WTC11 (cell line): ENCODE data around the gene RGS6. TPM values are rescaled to one million over a fixed set of nuclear protein-coding genes. Genes with fewer than 3 reads are reported as not detected.

Source experiments
- ATAC-seq: fragments of 200-7000 bp; cut with Tn5 transposase; 2 replicates; pipeline ENCODE4 v1.10.0; 2021; ENCODE audit warnings: mild to moderate bottlenecking, moderate library complexity
- CTCF ChIA-PET: fragments of 300-600 bp; sonication (Branson Sonifier 250); formaldehyde crosslinking; loops from one replicate; lab custom pipeline; 2021; ENCODE audit warnings: antibody characterized with exemption; lab: Charles Lee
- POLR2A ChIA-PET: fragments of 350-600 bp; sonication (Branson Sonifier 250); formaldehyde crosslinking; loops from one replicate; lab custom pipeline; 2021; ENCODE audit warnings: antibody characterized with exemption; lab: Charles Lee
- DNase-seq: peaks from one replicate; pipeline ENCODE4 v3.0.0; 2021; ENCODE audit warnings: low spot score
- H3K27ac Mint-ChIP-seq: 2 replicates; pipeline ENCODE4 v1.8.0; 2021; ENCODE audit warnings: mixed read lengths
- H3K27me3 Mint-ChIP-seq: 2 replicates; pipeline ENCODE4 v1.8.0; 2021; ENCODE audit warnings: low read depth, mild to moderate bottlenecking, moderate library complexity, mixed read lengths
- H3K36me3 Mint-ChIP-seq: 2 replicates; pipeline ENCODE4 v1.8.0; 2021; ENCODE audit warnings: mixed read lengths
- H3K4me1 Mint-ChIP-seq: 2 replicates; pipeline ENCODE4 v1.8.0; 2022; ENCODE audit warnings: mixed read lengths
- H3K4me3 Mint-ChIP-seq: 2 replicates; pipeline ENCODE4 v1.8.0; 2021; ENCODE audit warnings: mild to moderate bottlenecking, moderate library complexity, mixed read lengths
- H3K9me3 Mint-ChIP-seq: 2 replicates; pipeline ENCODE4 v1.8.0; 2021; ENCODE audit warnings: mixed read lengths
- ATF1 ChIP-seq: sonication (generic); formaldehyde crosslinking; IDR thresholded peaks from 2 replicates; pipeline ENCODE4 v1.8.1; 2023; ENCODE audit warnings: mild to moderate bottlenecking, moderate library complexity, missing genetic modification reagents
- CDX4 ChIP-seq: fragments of 250-450 bp; sonication (Bioruptor Pico); IDR thresholded peaks from 2 replicates; pipeline ENCODE4 v1.9.0; 2021; ENCODE audit warnings: moderate library complexity, mild to moderate bottlenecking, inconsistent platforms, borderline replicate concordance
- CTCF ChIP-seq: fragments of 200-600 bp; IDR thresholded peaks from 2 replicates; pipeline ENCODE4 v1.8.0; 2022; ENCODE audit warnings: antibody characterized with exemption
- EMX1 ChIP-seq: fragments of 250-450 bp; sonication (Bioruptor Pico); IDR thresholded peaks from 2 replicates; pipeline ENCODE4 v1.8.0; 2021; ENCODE audit warnings: mild to moderate bottlenecking
- ERG ChIP-seq: fragments of 250-450 bp; sonication (Bioruptor Pico); IDR thresholded peaks from 2 replicates; pipeline ENCODE4 v1.8.0; 2021; ENCODE audit warnings: mild to moderate bottlenecking
- FOXJ3 ChIP-seq: sonication (generic); formaldehyde crosslinking; IDR thresholded peaks from 2 replicates; pipeline ENCODE4 v1.9.0; 2021; ENCODE audit warnings: missing genetic modification reagents, mild to moderate bottlenecking, borderline replicate concordance
- GABPB1 ChIP-seq: sonication (generic); formaldehyde crosslinking; IDR thresholded peaks from 2 replicates; pipeline ENCODE4 v1.8.1; 2023; ENCODE audit warnings: mild to moderate bottlenecking, missing genetic modification reagents
- GTF2I ChIP-seq: fragments of 250-450 bp; sonication (Bioruptor Pico); conservative IDR thresholded peaks from 2 replicates; pipeline ENCODE4 v1.4.0; 2021; ENCODE audit warnings: mild to moderate bottlenecking
- HMGXB4 ChIP-seq: sonication (generic); formaldehyde crosslinking; IDR thresholded peaks from 2 replicates; pipeline ENCODE4 v1.8.1; 2023; ENCODE audit warnings: mild to moderate bottlenecking, moderate library complexity, missing genetic modification reagents
- PREB ChIP-seq: sonication (generic); formaldehyde crosslinking; IDR thresholded peaks from 2 replicates; pipeline ENCODE4 v1.8.1; 2022; ENCODE audit warnings: mild to moderate bottlenecking, missing genetic modification reagents, moderate library complexity, borderline replicate concordance
- SOX15 ChIP-seq: fragments of 250-450 bp; sonication (Bioruptor Pico); IDR thresholded peaks from 2 replicates; pipeline ENCODE4 v1.9.0; 2021; ENCODE audit warnings: mild to moderate bottlenecking
- TCF7 ChIP-seq: sonication (generic); formaldehyde crosslinking; IDR thresholded peaks from 2 replicates; pipeline ENCODE4 v1.8.0; 2022; ENCODE audit warnings: mild to moderate bottlenecking, low read depth, missing genetic modification reagents, moderate library complexity
- TEAD4 ChIP-seq: sonication (generic); formaldehyde crosslinking; IDR thresholded peaks from 2 replicates; pipeline ENCODE4 v1.8.0; 2022; ENCODE audit warnings: mild to moderate bottlenecking, missing genetic modification reagents
- ZBTB21 ChIP-seq: sonication (generic); formaldehyde crosslinking; IDR thresholded peaks from 2 replicates; pipeline ENCODE4 v1.8.1; 2023; ENCODE audit warnings: mild to moderate bottlenecking, missing genetic modification reagents, borderline replicate concordance
- ZNF219 ChIP-seq: sonication (generic); formaldehyde crosslinking; IDR thresholded peaks from 2 replicates; pipeline ENCODE4 v1.8.0; 2023; ENCODE audit warnings: missing genetic modification reagents, mild to moderate bottlenecking, borderline replicate concordance
- ZNF281 ChIP-seq: sonication (generic); formaldehyde crosslinking; IDR thresholded peaks from 2 replicates; pipeline ENCODE4 v1.8.0; 2023; ENCODE audit warnings: mild to moderate bottlenecking, missing genetic modification reagents
- ZNF317 ChIP-seq: sonication (generic); formaldehyde crosslinking; IDR thresholded peaks from 2 replicates; pipeline ENCODE4 v1.8.1; 2023; ENCODE audit warnings: low read depth, mild to moderate bottlenecking, moderate library complexity, missing genetic modification reagents, borderline replicate concordance
- total RNA-seq: library from RNA; stranded (reverse); gene quantifications from 3 replicates; pipeline ENCODE4 v1.2.3, GENCODE V29; 2021

Gene RGS6
- total RNA-seq, 1 experiment from 2014 or later = 1.0 TPM

GRCh38 chr14:72215080-72215479, 282.9 kb downstream of the RGS6 start:
- H3K36me3 Mint-ChIP-seq = peaks cover 6% of the 10 kb centered on the region
- no peaks in the 10 kb centered on the region for H3K27me3 Mint-ChIP-seq
- H3K9me3 Mint-ChIP-seq = peaks cover 20% of the 10 kb centered on the region
- no peak overlapping the region for H3K27ac Mint-ChIP-seq
- TF ChIP-seq ZNF219 (no peak), SOX15 (CRISPR knock-in tag) (no peak), EMX1 (CRISPR knock-in tag) (no peak), FOXJ3 (CRISPR knock-in tag) (no peak), CDX4 (CRISPR knock-in tag) (no peak), HMGXB4 (CRISPR knock-in tag) (no peak), TCF7 (no peak), GABPB1 (no peak), CTCF (no peak), ZBTB21 (no peak), ERG (no peak)
- no peak overlapping the region for H3K4me3 Mint-ChIP-seq
- DNase-seq (no peak), ATAC-seq (no peak)
- POLR2A ChIA-PET = no interaction called here
- CTCF ChIA-PET = no interaction called here
- H3K4me1 Mint-ChIP-seq = no peaks in the 10 kb centered on the region

DNA sequence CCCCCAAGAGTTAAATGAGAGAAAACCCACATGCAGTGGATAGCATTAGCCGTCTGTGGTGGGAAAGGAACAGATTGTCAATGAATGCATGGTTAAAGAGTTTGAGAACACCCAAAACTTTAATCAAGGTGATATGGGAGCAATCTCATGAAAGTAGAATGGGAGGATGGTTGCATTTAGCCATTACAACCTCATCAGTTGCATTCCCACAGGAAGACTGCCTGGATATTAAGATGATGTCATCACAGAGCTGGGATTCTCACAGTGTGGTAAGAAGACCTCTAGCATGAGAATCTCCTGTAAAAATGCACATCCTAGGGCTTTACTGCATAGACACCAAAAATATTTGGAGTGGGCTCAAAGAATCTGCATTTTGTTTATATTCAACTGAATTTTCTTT, 284.9 kb downstream of the RGS6 start:
- no peak for ATAC-seq
- Mint-ChIP-seq H3K4me1 (no peaks in the 10 kb centered on the region), H3K9me3 (peaks cover 40% of the 10 kb centered on the region), H3K36me3 (peaks cover 21% of the 10 kb centered on the region), H3K27me3 (peaks cover 2% of the 10 kb centered on the region; the same call in 1 of the 2 replicates), H3K4me3 (no peak overlapping the region), H3K27ac (no peak overlapping the region)
- ChIA-PET CTCF (no interaction called here), POLR2A (no interaction called here)
- TF ChIP-seq TEAD4 (no peak), PREB (CRISPR knock-in tag) (no peak), ZNF281 (CRISPR knock-in tag) (no peak), EMX1 (CRISPR knock-in tag) (no peak), CTCF (no peak), ATF1 (CRISPR knock-in tag) (no peak), GTF2I (no peak), ZNF317 (no peak)
- DNase-seq = no peak
